Measurements from ENCODE around the gene MRPL53.
A peak's percentile ranks its signal among the peaks of the same experiment; 100 is the strongest.

MRPL53 gene

GRCh38 chr2:74507926-74508520, 35.5 kb upstream of the MRPL53 start (continued):
- TF ChIP-seq ZNF600 (tag by site-specific recombination; IDR thresholded peaks at IDR 0.05) (0 out of 2 replicates have a peak, but pooled peaks have one; percentile 40), ATF2 (tag by site-specific recombination; IDR thresholded peaks at IDR 0.05; ENCODE audit: low read depth) (no peak), KLF1 (tag by site-specific recombination; IDR thresholded peaks at IDR 0.05) (no peak), ZNF791 (tag by site-specific recombination; IDR thresholded peaks at IDR 0.05) (no peak), ZNF394 (tag by site-specific recombination; IDR thresholded peaks at IDR 0.05; ENCODE audit: borderline replicate concordance) (no peak), ZNF366 (tag by site-specific recombination; conservative IDR thresholded peaks at IDR 0.05) (no peak), ZNF530 (tag by site-specific recombination; IDR thresholded peaks at IDR 0.05; ENCODE audit: low read depth) (no peak), ZIC2 (tag by site-specific recombination; IDR thresholded peaks at IDR 0.05) (no peak), MYNN (tag by site-specific recombination; IDR thresholded peaks at IDR 0.05; ENCODE audit: borderline replicate concordance) (no peak), KLF10 (tag by site-specific recombination; IDR thresholded peaks at IDR 0.05) (no peak), ZNF664 (tag by site-specific recombination; IDR thresholded peaks at IDR 0.05) (no peak), ZSCAN16 (tag by site-specific recombination; IDR thresholded peaks at IDR 0.05) (no peak), ZNF248 (tag by site-specific recombination; IDR thresholded peaks at IDR 0.05) (no peak), ZXDB (tag by site-specific recombination; IDR thresholded peaks at IDR 0.05) (0 out of 2 replicates have a peak, but pooled peaks have one; percentile 10), ZNF184 (tag by site-specific recombination; IDR thresholded peaks at IDR 0.05) (0 out of 2 replicates have a peak, but pooled peaks have one; percentile 18), ZNF18 (tag by site-specific recombination; IDR thresholded peaks at IDR 0.05) (no peak)
- TF ChIP-seq, protein P1, sequence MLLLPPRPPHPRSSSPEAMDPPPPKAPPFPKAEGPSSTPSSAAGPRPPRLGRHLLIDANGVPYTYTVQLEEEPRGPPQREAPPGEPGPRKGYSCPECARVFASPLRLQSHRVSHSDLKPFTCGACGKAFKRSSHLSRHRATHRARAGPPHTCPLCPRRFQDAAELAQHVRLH (tag by site-specific recombination; IDR thresholded peaks at IDR 0.05), result 0 out of 2 replicates have a peak, but pooled peaks have one; percentile 9
- TF ChIP-seq, protein P2, sequence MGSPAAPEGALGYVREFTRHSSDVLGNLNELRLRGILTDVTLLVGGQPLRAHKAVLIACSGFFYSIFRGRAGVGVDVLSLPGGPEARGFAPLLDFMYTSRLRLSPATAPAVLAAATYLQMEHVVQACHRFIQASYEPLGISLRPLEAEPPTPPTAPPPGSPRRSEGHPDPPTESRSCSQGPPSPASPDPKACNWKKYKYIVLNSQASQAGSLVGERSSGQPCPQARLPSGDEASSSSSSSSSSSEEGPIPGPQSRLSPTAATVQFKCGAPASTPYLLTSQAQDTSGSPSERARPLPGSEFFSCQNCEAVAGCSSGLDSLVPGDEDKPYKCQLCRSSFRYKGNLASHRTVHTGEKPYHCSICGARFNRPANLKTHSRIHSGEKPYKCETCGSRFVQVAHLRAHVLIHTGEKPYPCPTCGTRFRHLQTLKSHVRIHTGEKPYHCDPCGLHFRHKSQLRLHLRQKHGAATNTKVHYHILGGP (tag by site-specific recombination; IDR thresholded peaks at IDR 0.05), result no peak
- TF ChIP-seq, protein P3, sequence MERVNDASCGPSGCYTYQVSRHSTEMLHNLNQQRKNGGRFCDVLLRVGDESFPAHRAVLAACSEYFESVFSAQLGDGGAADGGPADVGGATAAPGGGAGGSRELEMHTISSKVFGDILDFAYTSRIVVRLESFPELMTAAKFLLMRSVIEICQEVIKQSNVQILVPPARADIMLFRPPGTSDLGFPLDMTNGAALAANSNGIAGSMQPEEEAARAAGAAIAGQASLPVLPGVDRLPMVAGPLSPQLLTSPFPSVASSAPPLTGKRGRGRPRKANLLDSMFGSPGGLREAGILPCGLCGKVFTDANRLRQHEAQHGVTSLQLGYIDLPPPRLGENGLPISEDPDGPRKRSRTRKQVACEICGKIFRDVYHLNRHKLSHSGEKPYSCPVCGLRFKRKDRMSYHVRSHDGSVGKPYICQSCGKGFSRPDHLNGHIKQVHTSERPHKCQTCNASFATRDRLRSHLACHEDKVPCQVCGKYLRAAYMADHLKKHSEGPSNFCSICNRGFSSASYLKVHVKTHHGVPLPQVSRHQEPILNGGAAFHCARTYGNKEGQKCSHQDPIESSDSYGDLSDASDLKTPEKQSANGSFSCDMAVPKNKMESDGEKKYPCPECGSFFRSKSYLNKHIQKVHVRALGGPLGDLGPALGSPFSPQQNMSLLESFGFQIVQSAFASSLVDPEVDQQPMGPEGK (tag by site-specific recombination; IDR thresholded peaks at IDR 0.05), result peak; percentile 78
- TF ChIP-seq, protein P4, sequence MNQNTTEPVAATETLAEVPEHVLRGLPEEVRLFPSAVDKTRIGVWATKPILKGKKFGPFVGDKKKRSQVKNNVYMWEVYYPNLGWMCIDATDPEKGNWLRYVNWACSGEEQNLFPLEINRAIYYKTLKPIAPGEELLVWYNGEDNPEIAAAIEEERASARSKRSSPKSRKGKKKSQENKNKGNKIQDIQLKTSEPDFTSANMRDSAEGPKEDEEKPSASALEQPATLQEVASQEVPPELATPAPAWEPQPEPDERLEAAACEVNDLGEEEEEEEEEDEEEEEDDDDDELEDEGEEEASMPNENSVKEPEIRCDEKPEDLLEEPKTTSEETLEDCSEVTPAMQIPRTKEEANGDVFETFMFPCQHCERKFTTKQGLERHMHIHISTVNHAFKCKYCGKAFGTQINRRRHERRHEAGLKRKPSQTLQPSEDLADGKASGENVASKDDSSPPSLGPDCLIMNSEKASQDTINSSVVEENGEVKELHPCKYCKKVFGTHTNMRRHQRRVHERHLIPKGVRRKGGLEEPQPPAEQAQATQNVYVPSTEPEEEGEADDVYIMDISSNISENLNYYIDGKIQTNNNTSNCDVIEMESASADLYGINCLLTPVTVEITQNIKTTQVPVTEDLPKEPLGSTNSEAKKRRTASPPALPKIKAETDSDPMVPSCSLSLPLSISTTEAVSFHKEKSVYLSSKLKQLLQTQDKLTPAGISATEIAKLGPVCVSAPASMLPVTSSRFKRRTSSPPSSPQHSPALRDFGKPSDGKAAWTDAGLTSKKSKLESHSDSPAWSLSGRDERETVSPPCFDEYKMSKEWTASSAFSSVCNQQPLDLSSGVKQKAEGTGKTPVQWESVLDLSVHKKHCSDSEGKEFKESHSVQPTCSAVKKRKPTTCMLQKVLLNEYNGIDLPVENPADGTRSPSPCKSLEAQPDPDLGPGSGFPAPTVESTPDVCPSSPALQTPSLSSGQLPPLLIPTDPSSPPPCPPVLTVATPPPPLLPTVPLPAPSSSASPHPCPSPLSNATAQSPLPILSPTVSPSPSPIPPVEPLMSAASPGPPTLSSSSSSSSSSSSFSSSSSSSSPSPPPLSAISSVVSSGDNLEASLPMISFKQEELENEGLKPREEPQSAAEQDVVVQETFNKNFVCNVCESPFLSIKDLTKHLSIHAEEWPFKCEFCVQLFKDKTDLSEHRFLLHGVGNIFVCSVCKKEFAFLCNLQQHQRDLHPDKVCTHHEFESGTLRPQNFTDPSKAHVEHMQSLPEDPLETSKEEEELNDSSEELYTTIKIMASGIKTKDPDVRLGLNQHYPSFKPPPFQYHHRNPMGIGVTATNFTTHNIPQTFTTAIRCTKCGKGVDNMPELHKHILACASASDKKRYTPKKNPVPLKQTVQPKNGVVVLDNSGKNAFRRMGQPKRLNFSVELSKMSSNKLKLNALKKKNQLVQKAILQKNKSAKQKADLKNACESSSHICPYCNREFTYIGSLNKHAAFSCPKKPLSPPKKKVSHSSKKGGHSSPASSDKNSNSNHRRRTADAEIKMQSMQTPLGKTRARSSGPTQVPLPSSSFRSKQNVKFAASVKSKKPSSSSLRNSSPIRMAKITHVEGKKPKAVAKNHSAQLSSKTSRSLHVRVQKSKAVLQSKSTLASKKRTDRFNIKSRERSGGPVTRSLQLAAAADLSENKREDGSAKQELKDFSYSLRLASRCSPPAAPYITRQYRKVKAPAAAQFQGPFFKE (tag by site-specific recombination; IDR thresholded peaks at IDR 0.05; ENCODE audit: borderline replicate concordance), result no peak

Data from HEK293 (cell line).